GM23338 (cell line): ENCODE data around the gene PKD1L1. TPM values are rescaled to one million over a fixed set of nuclear protein-coding genes. Genes with fewer than 3 reads are reported as not detected.

Experiments
- ATAC-seq: fragments of 200-7000 bp; cut with Tn5 transposase; 3 replicates; pipeline ENCODE4 v1.9.1; 2020
- DNase-seq: peaks from one replicate; pipeline ENCODE4 v3.0.0-alpha.2; 2015; ENCODE audit warnings: low spot score
- H2AFZ ChIP-seq: fragments of 200-600 bp; sonication (generic); 2 replicates; pipeline ENCODE4 v1.8.0; 2016; ENCODE audit warnings: antibody characterized with exemption, mild to moderate bottlenecking, moderate library complexity
- H3F3A ChIP-seq: fragments of 200-600 bp; sonication (generic); replicated peaks from 2 replicates; pipeline ENCODE4 v1.8.0; 2017; ENCODE audit warnings: antibody characterized with exemption, mixed run types, low read depth
- H3K27ac ChIP-seq: fragments of 200-600 bp; sonication (generic); 2 replicates; pipeline ENCODE4 v1.6.1; 2016; ENCODE audit warnings: low read depth
- H3K27me3 ChIP-seq: fragments of 200-600 bp; sonication (generic); 2 replicates; pipeline ENCODE4 v1.8.0; 2016; ENCODE audit warnings: mild to moderate bottlenecking, mixed run types, moderate library complexity; ENCODE audit not compliant: insufficient read depth
- H3K36me3 ChIP-seq: fragments of 200-600 bp; sonication (generic); 2 replicates; pipeline ENCODE4 v1.8.0; 2016; ENCODE audit warnings: mild to moderate bottlenecking; ENCODE audit not compliant: insufficient read depth
- H3K4me1 ChIP-seq: fragments of 200-600 bp; sonication (generic); 2 replicates; pipeline ENCODE4 v1.8.0; 2016; ENCODE audit warnings: mild to moderate bottlenecking, moderate library complexity; ENCODE audit not compliant: insufficient read depth
- H3K4me2 ChIP-seq: fragments of 200-600 bp; sonication (generic); 2 replicates; pipeline ENCODE4 v1.7.1; 2017; ENCODE audit warnings: mixed run types
- H3K4me3 ChIP-seq: fragments of 200-600 bp; sonication (generic); 2 replicates; pipeline ENCODE4 v1.6.1; 2016; ENCODE audit warnings: mixed run types
- H3K79me2 ChIP-seq: fragments of 200-600 bp; sonication (generic); replicated peaks from 2 replicates; pipeline ENCODE4 v1.8.0; 2017; ENCODE audit warnings: mild to moderate bottlenecking; ENCODE audit not compliant: insufficient read depth
- H3K9me2 ChIP-seq: fragments of 200-600 bp; sonication (generic); 2 replicates; pipeline ENCODE4 v1.8.0; 2017; ENCODE audit not compliant: insufficient read depth
- H4K20me1 ChIP-seq: fragments of 200-600 bp; sonication (generic); replicated peaks from 2 replicates; pipeline ENCODE4 v1.8.0; 2017; ENCODE audit warnings: mild to moderate bottlenecking; ENCODE audit not compliant: insufficient read depth
- H3K27ac Mint-ChIP-seq: 2 replicates; pipeline ENCODE4 v1.8.0; 2020; ENCODE audit warnings: inconsistent platforms, mild to moderate bottlenecking, moderate library complexity, mixed read lengths
- H3K27me3 Mint-ChIP-seq: 3 replicates; pipeline ENCODE4 v1.8.0; 2022; ENCODE audit warnings: low read depth, mild to moderate bottlenecking, moderate library complexity, mixed read lengths, inconsistent platforms; ENCODE audit not compliant: insufficient read depth, poor library complexity
- H3K36me3 Mint-ChIP-seq: 3 replicates; pipeline ENCODE4 v1.8.0; 2021; ENCODE audit warnings: low read depth, mild to moderate bottlenecking, inconsistent platforms, moderate library complexity, mixed read lengths
- H3K4me1 Mint-ChIP-seq: 3 replicates; pipeline ENCODE4 v1.8.0; 2020; ENCODE audit warnings: mild to moderate bottlenecking, inconsistent platforms, mixed read lengths
- H3K4me3 Mint-ChIP-seq: 3 replicates; pipeline ENCODE4 v1.8.0; 2021; ENCODE audit warnings: moderate library complexity, mild to moderate bottlenecking, inconsistent platforms, mixed read lengths
- H3K9me3 Mint-ChIP-seq: 3 replicates; pipeline ENCODE4 v1.8.0; 2020; ENCODE audit warnings: moderate library complexity, mild to moderate bottlenecking, inconsistent platforms, mixed read lengths
- CREB1 ChIP-seq: fragments of 250-450 bp; sonication (Bioruptor Pico); IDR thresholded peaks from 2 replicates; pipeline ENCODE4 v1.5.0; 2020; ENCODE audit warnings: low read depth, mild to moderate bottlenecking, moderate library complexity
- CTCF ChIP-seq, 2 experiments: fragments of 200-600 bp in 1 of 2; sonication (generic) in 1 of 2; conservative IDR thresholded peaks; 2 replicates each; pipeline versions ENCODE4 v1.5.1 to v1.6.1; 2016 to 2017; ENCODE audit warnings: antibody characterized with exemption in 2 of 2, low read depth in 2 of 2, mild to moderate bottlenecking in 2 of 2, moderate library complexity in 1 of 2
- ETS1 ChIP-seq: IDR thresholded peaks from 2 replicates; pipeline ENCODE4 v1.6.1; 2016; ENCODE audit warnings: antibody characterized with exemption
- EZH2 ChIP-seq: fragments of 200-600 bp; sonication (generic); IDR thresholded peaks from one replicate; pipeline ENCODE4 v1.8.0; 2017; ENCODE audit warnings: antibody characterized with exemption, mild to moderate bottlenecking, low read depth; ENCODE audit not compliant: unreplicated experiment
- EZH2phosphoT487 ChIP-seq: fragments of 200-600 bp; sonication (generic); IDR thresholded peaks from one replicate; pipeline ENCODE4 v1.8.1; 2018; ENCODE audit warnings: antibody characterized with exemption; ENCODE audit not compliant: unreplicated experiment
- JUNB ChIP-seq: IDR thresholded peaks from one replicate; pipeline ENCODE4 v1.6.1; 2016; ENCODE audit warnings: antibody characterized with exemption; ENCODE audit not compliant: unreplicated experiment
- NANOG ChIP-seq: IDR thresholded peaks from 2 replicates; pipeline ENCODE4 v1.6.1; 2016; ENCODE audit warnings: antibody characterized with exemption, borderline replicate concordance
- POLR2AphosphoS5 ChIP-seq: IDR thresholded peaks from 2 replicates; pipeline ENCODE4 v1.6.1; 2016; ENCODE audit warnings: antibody characterized with exemption, low read depth
- REST ChIP-seq: IDR thresholded peaks from one replicate; pipeline ENCODE4 v1.6.1; 2018; ENCODE audit warnings: antibody characterized with exemption; ENCODE audit not compliant: unreplicated experiment
- STAT1 ChIP-seq: IDR thresholded peaks from one replicate; pipeline ENCODE4 v1.6.1; 2016; ENCODE audit warnings: antibody characterized with exemption; ENCODE audit not compliant: unreplicated experiment
- ZNF114 ChIP-seq: fragments of 250-450 bp; sonication (Bioruptor Pico); IDR thresholded peaks from 2 replicates; pipeline ENCODE4 v1.5.0; 2020; ENCODE audit warnings: mild to moderate bottlenecking, moderate library complexity
- ZNF331 ChIP-seq: fragments of 250-450 bp; sonication (Bioruptor Pico); IDR thresholded peaks from 2 replicates; pipeline ENCODE4 v1.5.0; 2020; ENCODE audit warnings: low read depth, mild to moderate bottlenecking, moderate library complexity
- ZNF462 ChIP-seq: fragments of 250-450 bp; sonication (Bioruptor Pico); IDR thresholded peaks from 2 replicates; pipeline ENCODE4 v1.5.0; 2020; ENCODE audit warnings: mild to moderate bottlenecking, moderate library complexity
- polyA plus RNA-seq: library from polyadenylated mRNA; unstranded; fragments of >200 nt; fragmentation: Nextera tagmentation; extraction: Ambion mirVana; gene quantifications from 2 replicates; pipeline ENCODE4 v1.2.1, GENCODE V29; 2016
- total RNA-seq: library from RNA; depleted of rRNA; stranded (reverse); fragments of >200 nt; shearing (Covaris generic); gene quantifications from 2 replicates; pipeline ENCODE4 v1.2.3, GENCODE V29; 2014

The PKD1L1 gene
- total and polyA plus RNA-seq, 2 experiments from 2014 or later = 0.03 TPM; not detected in 1

DNA sequence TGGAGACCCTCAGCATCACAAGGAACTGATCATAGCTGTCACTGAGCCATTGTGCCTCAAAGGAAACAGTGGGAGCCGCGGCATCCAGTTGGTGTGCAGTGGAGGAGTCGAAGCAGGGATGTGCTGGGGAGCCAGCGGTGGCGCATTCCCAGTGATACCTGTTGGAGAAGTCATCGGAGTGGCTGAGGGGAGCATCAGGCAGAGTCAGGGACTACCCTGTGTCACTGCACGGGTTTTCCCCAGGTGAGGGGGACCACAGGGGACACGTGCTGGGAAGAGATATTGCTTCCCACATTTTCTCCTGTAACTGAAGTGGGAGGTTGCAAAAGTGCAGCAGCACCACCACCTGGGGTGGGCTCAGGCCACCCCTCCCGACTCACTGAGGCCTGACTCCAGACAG is 57.7 kb downstream of the PKD1L1 start:
- ATAC-seq (no peak), DNase-seq (no peak)
- no peaks in the 10 kb centered on the region for H3K4me1 ChIP-seq
- H3K9me2 ChIP-seq = no peaks in the 10 kb centered on the region
- no peaks in the 10 kb centered on the region for H3K4me1 Mint-ChIP-seq
- no peak for TF ChIP-seq EZH2
- TF ChIP-seq CTCF (conservative IDR thresholded peaks at IDR 0.05; ENCODE audit: low read depth in 2 of 2) = no peak
- TF ChIP-seq REST = no peak
- TF ChIP-seq ZNF462 (CRISPR knock-in tag) = no peak
- no peak for TF ChIP-seq ZNF331 (CRISPR knock-in tag)
- no peak for TF ChIP-seq JUNB
- TF ChIP-seq CREB1 (CRISPR knock-in tag) = no peak
- TF ChIP-seq POLR2AphosphoS5 = no peak
- no peak for TF ChIP-seq EZH2phosphoT487
- no peak for TF ChIP-seq NANOG
- TF ChIP-seq ZNF114 = no peak
- TF ChIP-seq STAT1 = no peak
- TF ChIP-seq ETS1 = no peak
- H3K36me3 ChIP-seq = no peaks in the 10 kb centered on the region
- H3K79me2 ChIP-seq = no peaks in the 10 kb centered on the region
- no peak overlapping the region for H3K27ac ChIP-seq
- H3K4me2 ChIP-seq = no peak overlapping the region
- H3K27me3 Mint-ChIP-seq = no peaks in the 10 kb centered on the region
- H3K36me3 Mint-ChIP-seq = no peaks in the 10 kb centered on the region
- H3F3A ChIP-seq = no peaks in the 10 kb centered on the region
- H3K9me3 Mint-ChIP-seq = no peaks in the 10 kb centered on the region; the same call in 2 of the 3 replicates
- no peak overlapping the region for H3K4me3 ChIP-seq
- no peaks in the 10 kb centered on the region for H3K27me3 ChIP-seq
- H4K20me1 ChIP-seq = no peaks in the 10 kb centered on the region
- no peak overlapping the region for H3K27ac Mint-ChIP-seq
- H3K4me3 Mint-ChIP-seq = no peak overlapping the region
- no peak overlapping the region; the same call in 1 of the 2 replicates for H2AFZ ChIP-seq
